CD4-positive, alpha-beta T cell treated with Interleukin-6 for 4 hours (primary cell): ENCODE data around the gene SMARCD2.
"Not testable (repeated sequence)": the region's sequence is repeated elsewhere in the genome, so short reads cannot be mapped to it uniquely, and the experiment has no call there.

Experiments
- DNase-seq: peaks from one replicate; pipeline ENCODE4 v3.0.0-alpha.2; 2020; ENCODE audit warnings: mixed read lengths

The SMARCD2 gene

DNA sequence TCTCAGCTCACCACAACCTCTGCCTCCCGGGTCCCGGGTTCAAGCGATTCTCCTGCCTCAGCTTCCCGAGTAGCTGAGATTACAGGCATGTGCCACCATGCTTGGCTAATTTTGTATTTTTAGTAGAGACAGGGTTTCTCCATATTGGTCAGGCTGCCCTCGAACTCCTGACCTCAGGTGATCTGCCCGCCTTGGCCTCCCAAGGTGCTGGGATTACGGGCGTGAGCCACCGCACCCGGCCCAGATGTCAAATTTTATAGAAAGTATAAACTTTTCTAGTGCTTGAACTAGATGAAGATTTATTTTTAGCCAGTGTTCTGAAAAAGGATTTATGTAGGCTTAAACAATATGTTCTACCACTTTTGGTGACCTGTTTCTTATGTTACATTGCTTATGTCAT, 46.1 kb downstream of the SMARCD2 start:
- DNase-seq = not testable (repeated sequence)

DNA sequence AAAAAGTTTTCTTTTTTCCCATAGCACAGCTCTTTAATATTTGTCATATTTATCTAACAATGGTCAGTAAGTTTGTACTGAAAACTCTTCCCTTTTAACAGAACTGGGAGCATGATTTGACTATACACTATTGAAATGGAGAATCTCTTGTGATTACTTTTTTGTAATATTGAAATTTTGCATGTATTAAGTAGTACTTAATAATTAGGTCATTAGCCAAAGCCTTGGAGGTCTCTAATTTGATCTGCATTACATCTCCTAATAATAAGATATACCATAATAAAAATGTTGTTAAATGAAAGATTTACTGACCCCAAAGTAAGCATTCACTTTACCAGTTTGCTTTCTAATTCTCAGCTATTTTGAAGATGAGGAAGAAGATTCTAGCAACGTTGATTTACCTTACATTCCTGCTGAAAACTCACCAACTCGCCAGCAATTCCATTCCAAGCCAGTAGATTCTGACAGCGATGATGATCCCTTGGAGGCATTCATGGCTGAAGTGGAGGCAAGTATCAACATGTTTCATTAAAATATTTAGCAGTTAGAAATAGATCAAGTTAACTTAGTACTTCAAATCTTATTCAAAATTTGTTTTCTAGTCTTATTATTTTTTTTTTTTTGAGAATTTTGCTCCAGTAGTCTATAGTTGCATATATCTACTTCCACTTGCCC, 50.3 kb downstream of the SMARCD2 start:
- DNase-seq = no peak

GRCh38 chr17:63790057-63790456, 52.4 kb downstream of the SMARCD2 start:
- no peak for DNase-seq

GRCh38 chr17:63786971-63787711, 55.3 kb downstream of the SMARCD2 start:
- no peak for DNase-seq

DNA sequence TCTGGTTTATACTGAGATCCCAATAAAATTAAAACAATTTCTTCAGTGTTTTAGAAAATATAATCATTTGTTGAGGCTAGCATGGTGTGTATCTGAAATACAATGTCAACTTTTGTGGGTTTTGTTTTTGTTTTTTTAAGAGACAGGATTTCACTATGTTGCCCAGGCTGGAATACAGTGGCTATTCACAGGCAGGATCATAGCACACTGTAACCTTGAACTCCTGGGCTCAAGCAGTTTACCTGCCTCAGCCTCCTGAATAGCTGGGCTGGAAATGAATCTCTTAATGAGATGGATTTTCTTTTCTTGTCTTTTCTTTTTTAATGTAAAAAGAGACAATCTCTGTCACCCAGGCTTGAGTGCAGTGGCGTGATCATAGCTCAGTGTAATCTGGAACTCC, 56.4 kb downstream of the SMARCD2 start:
- DNase-seq = no peak

GRCh38 chr17:63785556-63785955, 56.9 kb downstream of the SMARCD2 start:
- no peak for DNase-seq

DNA sequence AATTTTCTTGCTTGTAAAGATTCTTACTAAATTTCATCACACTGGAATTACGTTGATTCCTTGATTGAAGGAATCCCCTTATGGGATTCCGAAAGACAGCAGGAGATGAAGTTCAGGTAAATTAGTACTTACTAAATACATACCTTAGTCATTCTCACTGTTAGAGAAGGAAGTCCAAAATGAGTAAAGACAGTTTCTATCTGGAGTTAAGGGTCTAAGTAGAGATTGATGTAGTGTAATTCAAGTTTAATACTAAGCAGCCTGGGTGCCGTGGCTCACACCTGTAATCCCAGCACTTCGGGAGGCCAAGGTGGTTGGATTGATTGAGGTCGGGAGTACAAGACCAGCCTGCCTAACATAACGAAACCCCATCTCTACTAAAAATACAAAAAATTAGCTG, 59.0 kb downstream of the SMARCD2 start:
- no peak for DNase-seq
